H9 (cell line): ENCODE data around the gene CRELD2. TPM values are rescaled to one million over a fixed set of nuclear protein-coding genes. Genes with fewer than 3 reads are reported as not detected.

Experiments
- DNase-seq: peaks from one replicate; pipeline ENCODE4 v3.0.0-alpha.2; 2017
- H2AFZ ChIP-seq: one replicate; pipeline ENCODE4 v1.6.1; 2013; ENCODE audit warnings: mild to moderate bottlenecking, low read length, control low read depth, moderate library complexity
- H2AK5ac ChIP-seq: 2 replicates; pipeline ENCODE4 v1.6.1; 2013; ENCODE audit warnings: low read length, control low read depth, mixed read lengths; ENCODE audit not compliant: insufficient read length
- H2BK120ac ChIP-seq: one replicate; pipeline ENCODE4 v1.6.1; 2013; ENCODE audit warnings: low read depth, mild to moderate bottlenecking, low read length, control low read depth, inconsistent platforms; ENCODE audit not compliant: poor library complexity, severe bottlenecking
- H2BK12ac ChIP-seq: 2 replicates; pipeline ENCODE4 v1.6.1; 2013; ENCODE audit warnings: low read length, control low read depth, mixed read lengths, low read depth; ENCODE audit not compliant: insufficient read length
- H2BK15ac ChIP-seq: 2 replicates; pipeline ENCODE4 v1.6.1; 2013; ENCODE audit warnings: low read depth, low read length, control low read depth
- H2BK20ac ChIP-seq: one replicate; pipeline ENCODE4 v1.6.1; 2013; ENCODE audit warnings: low read depth, mild to moderate bottlenecking, low read length, control low read depth, inconsistent platforms; ENCODE audit not compliant: poor library complexity, severe bottlenecking
- H2BK5ac ChIP-seq: 2 replicates; pipeline ENCODE4 v1.6.1; 2013; ENCODE audit warnings: low read length, control low read depth, mixed read lengths; ENCODE audit not compliant: insufficient read length
- H3K14ac ChIP-seq: 2 replicates; pipeline ENCODE4 v1.6.1; 2013; ENCODE audit warnings: low read length, control low read depth; ENCODE audit not compliant: insufficient read depth
- H3K18ac ChIP-seq: 2 replicates; pipeline ENCODE4 v1.6.1; 2013; ENCODE audit warnings: low read depth, mild to moderate bottlenecking, mixed read lengths, low read length, control low read depth; ENCODE audit not compliant: insufficient read length
- H3K23ac ChIP-seq: 2 replicates; pipeline ENCODE4 v1.6.1; 2013; ENCODE audit warnings: low read length, control low read depth, mixed read lengths, low read depth; ENCODE audit not compliant: insufficient read length
- H3K23me2 ChIP-seq: 2 replicates; pipeline ENCODE4 v1.6.1; 2013; ENCODE audit warnings: low read depth, mild to moderate bottlenecking, mixed read lengths, low read length, control low read depth; ENCODE audit not compliant: insufficient read length, poor library complexity, severe bottlenecking
- H3K27ac ChIP-seq: 2 replicates; pipeline ENCODE4 v1.5.1; 2013; ENCODE audit warnings: low read length, control low read depth, mixed read lengths, low read depth; ENCODE audit not compliant: insufficient read length
- H3K27me3 ChIP-seq: 2 replicates; pipeline ENCODE4 v1.6.1; 2013; ENCODE audit warnings: low read length, control low read depth, inconsistent platforms; ENCODE audit not compliant: insufficient read depth
- H3K4ac ChIP-seq: 2 replicates; pipeline ENCODE4 v1.6.1; 2013; ENCODE audit warnings: low read depth, mild to moderate bottlenecking, control low read depth, inconsistent platforms, low read length, moderate library complexity
- H3K4me1 ChIP-seq: 2 replicates; pipeline ENCODE4 v1.6.1; 2013; ENCODE audit warnings: low read length, control low read depth, inconsistent platforms; ENCODE audit not compliant: insufficient read depth
- H3K4me2 ChIP-seq: 2 replicates; pipeline ENCODE4 v1.6.1; 2013; ENCODE audit warnings: low read length, control low read depth, mixed read lengths; ENCODE audit not compliant: insufficient read length, insufficient read depth
- H3K56ac ChIP-seq: 2 replicates; pipeline ENCODE4 v1.6.1; 2013; ENCODE audit warnings: low read depth, mild to moderate bottlenecking, mixed read lengths, low read length, control low read depth; ENCODE audit not compliant: insufficient read length
- H3K79me1 ChIP-seq: 2 replicates; pipeline ENCODE4 v1.6.1; 2013; ENCODE audit warnings: low read depth, mild to moderate bottlenecking, moderate library complexity, low read length, control low read depth, inconsistent platforms; ENCODE audit not compliant: insufficient read depth, poor library complexity, severe bottlenecking
- H3K79me2 ChIP-seq: 2 replicates; pipeline ENCODE4 v1.6.1; 2013; ENCODE audit warnings: low read length, control low read depth, inconsistent platforms; ENCODE audit not compliant: insufficient read depth
- H3K9ac ChIP-seq: 2 replicates; pipeline ENCODE4 v1.6.1; 2013; ENCODE audit warnings: low read length, control low read depth, mixed read lengths; ENCODE audit not compliant: insufficient read length; ENCODE audit errors: extremely low read depth
- H3K9me3 ChIP-seq: one replicate; pipeline ENCODE4 v1.6.1; 2013; ENCODE audit warnings: low read depth, low read length, inconsistent platforms; ENCODE audit not compliant: control insufficient read depth
- H3T11ph ChIP-seq: one replicate; pipeline ENCODE4 v1.6.1; 2013; ENCODE audit warnings: mild to moderate bottlenecking, low read length, control low read depth, inconsistent platforms
- H4K20me1 ChIP-seq: one replicate; pipeline ENCODE4 v1.6.1; 2013; ENCODE audit not compliant: control insufficient read depth, insufficient read length, insufficient read depth
- H4K5ac ChIP-seq: 2 replicates; pipeline ENCODE4 v1.6.1; 2013; ENCODE audit warnings: low read depth, mild to moderate bottlenecking, mixed read lengths, low read length, control low read depth; ENCODE audit not compliant: insufficient read length
- H4K8ac ChIP-seq: replicated peaks from 2 replicates; pipeline ENCODE4 v1.6.1; 2013; ENCODE audit warnings: low read length, control low read depth, mixed read lengths, low read depth; ENCODE audit not compliant: insufficient read length
- H4K91ac ChIP-seq: 2 replicates; pipeline ENCODE4 v1.6.1; 2013; ENCODE audit warnings: low read depth, mild to moderate bottlenecking, moderate library complexity, mixed read lengths, low read length, control low read depth; ENCODE audit not compliant: insufficient read length
- H3K27ac Mint-ChIP-seq, 3 experiments: 2 replicates in 2 of 3; 3 replicates in 1 of 3; pipeline ENCODE4 v1.8.0; 2020 to 2021; ENCODE audit warnings: mixed read lengths in 3 of 3, mild to moderate bottlenecking in 1 of 3, moderate library complexity in 1 of 3
- H3K27me3 Mint-ChIP-seq: 2 replicates; pipeline ENCODE4 v1.8.0; 2021; ENCODE audit warnings: low read depth, mild to moderate bottlenecking, moderate library complexity, mixed read lengths
- H3K36me3 Mint-ChIP-seq, 3 experiments: 2 replicates in 2 of 3; 3 replicates in 1 of 3; pipeline ENCODE4 v1.8.0; 2020 to 2021; ENCODE audit warnings: low read depth in 3 of 3, mixed read lengths in 3 of 3; ENCODE audit not compliant: insufficient read depth in 1 of 3
- H3K4me1 Mint-ChIP-seq, 2 experiments: 2 replicates each; pipeline ENCODE4 v1.8.0; 2020; ENCODE audit warnings: mixed read lengths in 2 of 2
- H3K4me3 Mint-ChIP-seq, 2 experiments: 2 replicates in 1 of 2; 3 replicates in 1 of 2; pipeline ENCODE4 v1.8.0; 2020 to 2021; ENCODE audit warnings: mild to moderate bottlenecking in 2 of 2, mixed read lengths in 2 of 2, moderate library complexity in 1 of 2
- H3K9me3 Mint-ChIP-seq, 2 experiments: 2 replicates in 1 of 2; 3 replicates in 1 of 2; pipeline ENCODE4 v1.8.0; 2020; ENCODE audit warnings: mild to moderate bottlenecking in 2 of 2, mixed read lengths in 2 of 2, moderate library complexity in 1 of 2
- WGBS: extraction: QIAGEN DNeasy Blood & Tissue Kit; methylation state at CpG from one replicate; pipeline ENCODE4 v1.1.7; 2013; ENCODE audit warnings: missing lambda C conversion rate, low lambda C conversion rate, mixed read lengths; ENCODE audit not compliant: insufficient read length; ENCODE audit errors: extremely low coverage; 5-methylcytosine and 5-hydroxymethylcytosine counted together
- total RNA-seq: library from RNA; stranded (reverse); gene quantifications from 2 replicates; pipeline ENCODE4 v1.2.1, GENCODE V29; 2021
- TF ChIP-seq, protein P1 (sequence below): fragments of 200-600 bp; sonication (generic); conservative IDR thresholded peaks from 3 replicates; pipeline ENCODE4 v1.8.0; 2021; ENCODE audit warnings: antibody characterized with exemption, mild to moderate bottlenecking

Gene CRELD2
- total RNA-seq, 1 experiment from 2014 or later: 34.7 TPM

DNA sequence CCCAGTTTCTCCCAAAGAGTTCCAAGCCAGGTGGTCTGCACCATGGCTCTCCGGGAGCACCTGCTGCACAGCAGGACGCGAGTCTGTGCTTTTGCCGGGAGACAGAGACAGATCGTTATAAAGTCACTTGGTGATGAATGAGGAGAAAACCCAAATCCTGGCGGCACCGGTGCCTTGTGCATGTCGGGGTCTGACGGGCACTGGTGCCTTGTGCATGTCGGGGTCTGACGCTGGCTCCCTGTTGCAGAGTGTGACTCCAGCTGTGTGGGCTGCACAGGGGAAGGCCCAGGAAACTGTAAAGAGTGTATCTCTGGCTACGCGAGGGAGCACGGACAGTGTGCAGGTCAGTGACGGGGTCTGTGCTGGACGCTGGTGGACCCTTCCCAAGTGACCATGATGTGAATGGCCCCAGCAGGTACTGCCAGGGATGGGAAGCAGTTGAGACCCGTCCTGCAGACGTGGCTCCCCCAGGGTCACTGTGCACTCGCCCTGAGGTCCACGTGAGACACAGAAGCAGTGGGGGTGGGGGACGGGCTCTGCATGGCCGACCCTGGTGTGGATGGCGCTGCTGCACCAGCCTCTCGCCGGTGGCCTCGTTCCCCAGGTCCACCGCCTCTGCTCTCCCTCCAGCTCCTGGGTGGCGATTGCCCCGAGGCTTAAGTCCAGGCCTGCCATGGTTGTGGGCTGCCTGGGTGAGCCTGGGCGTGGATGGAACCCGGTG, 5.8 kb downstream of the CRELD2 start:
- Histone ChIP-seq H2AFZ (no peak overlapping the region), H2BK12ac (no peak overlapping the region), H2AK5ac (no peak overlapping the region), H3K4me2 (no peak overlapping the region), H3K79me2 (no peaks in the 10 kb centered on the region), H3T11ph (no peak overlapping the region), H3K9me3 (no peaks in the 10 kb centered on the region), H2BK120ac (no peak overlapping the region), H3K23me2 (no peaks in the 10 kb centered on the region), H2BK15ac (no peak overlapping the region), H3K14ac (no peak overlapping the region), H3K9ac (no peak overlapping the region), H2BK20ac (no peak overlapping the region), H3K23ac (no peak overlapping the region), H3K18ac (no peak overlapping the region), H4K20me1 (no peaks in the 10 kb centered on the region), H3K27ac (no peak overlapping the region), H3K4me1 (no peaks in the 10 kb centered on the region), H4K91ac (no peak overlapping the region), H2BK5ac (no peak overlapping the region), H3K27me3 (no peaks in the 10 kb centered on the region), H4K5ac (no peak overlapping the region), H3K56ac (no peak overlapping the region), H3K4ac (no peak overlapping the region), H4K8ac (no peak overlapping the region), H3K79me1 (no peaks in the 10 kb centered on the region)
- Mint-ChIP-seq H3K27me3 (peaks cover 4% of the 10 kb centered on the region; the same call in 1 of the 2 replicates), H3K4me1 (peaks cover 3 to 8% of the 10 kb centered on the region in 2 experiments; a peak in 3 of 4 replicates), H3K27ac (no peak overlapping the region), H3K36me3 (peaks cover 0 to 29% (median 11%) of the 10 kb centered on the region in 3 experiments; a peak in 6 of 7 replicates), H3K4me3 (no peak overlapping the region), H3K9me3 (no peaks in the 10 kb centered on the region)
- WGBS: no CpG with 5 or more reads among the region's 31 CpGs
- TF ChIP-seq, protein P1, sequence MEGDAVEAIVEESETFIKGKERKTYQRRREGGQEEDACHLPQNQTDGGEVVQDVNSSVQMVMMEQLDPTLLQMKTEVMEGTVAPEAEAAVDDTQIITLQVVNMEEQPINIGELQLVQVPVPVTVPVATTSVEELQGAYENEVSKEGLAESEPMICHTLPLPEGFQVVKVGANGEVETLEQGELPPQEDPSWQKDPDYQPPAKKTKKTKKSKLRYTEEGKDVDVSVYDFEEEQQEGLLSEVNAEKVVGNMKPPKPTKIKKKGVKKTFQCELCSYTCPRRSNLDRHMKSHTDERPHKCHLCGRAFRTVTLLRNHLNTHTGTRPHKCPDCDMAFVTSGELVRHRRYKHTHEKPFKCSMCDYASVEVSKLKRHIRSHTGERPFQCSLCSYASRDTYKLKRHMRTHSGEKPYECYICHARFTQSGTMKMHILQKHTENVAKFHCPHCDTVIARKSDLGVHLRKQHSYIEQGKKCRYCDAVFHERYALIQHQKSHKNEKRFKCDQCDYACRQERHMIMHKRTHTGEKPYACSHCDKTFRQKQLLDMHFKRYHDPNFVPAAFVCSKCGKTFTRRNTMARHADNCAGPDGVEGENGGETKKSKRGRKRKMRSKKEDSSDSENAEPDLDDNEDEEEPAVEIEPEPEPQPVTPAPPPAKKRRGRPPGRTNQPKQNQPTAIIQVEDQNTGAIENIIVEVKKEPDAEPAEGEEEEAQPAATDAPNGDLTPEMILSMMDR: no peak
- no peak for DNase-seq
